ENCODE measurements around the gene NIBAN1. TPM values are rescaled to one million over a fixed set of nuclear protein-coding genes. Genes with fewer than 3 reads are reported as not detected.

Gene NIBAN1
- total RNA-seq, 1 donor from 2014 or later: 74.6 TPM

GRCh38 chr1:184990204-184990603 lies 15.9 kb upstream of the NIBAN1 start:
- Histone ChIP-seq H3K36me3 (no peaks in the 10 kb centered on the region), H3K27ac (no peak overlapping the region), H3K4me3 (no peak overlapping the region), H3K4me1 (no peaks in the 10 kb centered on the region), H3K27me3 (no peaks in the 10 kb centered on the region), H3K9me3 (peaks cover 0 to 5% of the 10 kb centered on the region in 2 donors)
- intact Hi-C loops (cut with DNase I): no loop called here
- no peak for DNase-seq (ENCODE audit: low spot score in 2 of 2)
- no peak for TF ChIP-seq CTCF (IDR thresholded peaks at IDR 0.05)

DNA sequence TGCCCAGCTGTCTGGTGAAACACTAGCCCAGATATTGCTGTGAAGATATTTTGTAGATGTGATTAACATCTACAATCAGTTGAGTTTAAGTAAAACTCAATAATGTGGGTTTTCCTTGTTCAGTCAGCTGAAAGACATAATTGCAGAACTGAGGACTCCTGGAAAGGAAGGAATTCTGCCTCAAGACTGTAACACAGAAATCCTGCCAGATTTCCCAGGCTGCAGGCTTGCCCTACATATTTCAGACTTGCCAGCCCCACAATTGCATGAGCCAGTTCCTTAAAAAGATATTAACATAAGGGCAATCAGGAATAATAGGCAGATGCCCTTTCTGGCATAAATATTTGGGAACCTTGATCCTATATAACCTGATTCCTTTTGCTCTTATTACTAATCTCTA lies 14.2 kb upstream of the NIBAN1 start:
- Histone ChIP-seq H3K4me1 (no peaks in the 10 kb centered on the region), H3K27me3 (no peaks in the 10 kb centered on the region), H3K36me3 (no peaks in the 10 kb centered on the region), H3K27ac (no peak overlapping the region), H3K4me3 (no peak overlapping the region), H3K9me3 (no peaks in the 10 kb centered on the region)
- TF ChIP-seq CTCF (IDR thresholded peaks at IDR 0.05): no peak
- intact Hi-C loops (cut with DNase I): loop anchor here (10.0 kb wide), 1 partner anchor 166 kb away; the partner anchor contains the start of genes SWT1 and TRMT1L
- DNase-seq (ENCODE audit: low spot score in 2 of 2): no peak

DNA sequence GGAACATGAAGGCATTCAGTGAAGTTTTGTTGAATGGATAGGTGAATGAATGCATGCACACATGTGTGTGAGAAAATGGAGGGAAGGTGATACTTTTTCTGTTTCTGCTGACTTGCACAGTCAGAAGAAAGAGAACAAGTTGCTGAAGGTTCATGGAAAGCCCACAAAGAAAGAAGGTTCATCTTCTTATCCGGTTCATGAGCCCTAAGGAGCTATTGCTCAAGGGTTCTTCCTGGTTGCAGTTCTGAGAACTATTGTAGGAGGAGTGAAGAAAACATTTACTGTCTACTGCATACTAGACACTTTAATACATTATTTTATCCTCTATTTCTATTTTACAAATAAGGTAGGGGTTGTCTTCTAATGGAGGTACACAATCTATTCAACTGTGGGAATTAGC lies 13.4 kb upstream of the NIBAN1 start:
- no peaks in the 10 kb centered on the region for H3K9me3 ChIP-seq
- TF ChIP-seq CTCF (IDR thresholded peaks at IDR 0.05): no peak
- intact Hi-C loops (cut with DNase I): loop anchor here (10.0 kb wide), 1 partner anchor 167 kb away; the partner anchor contains the start of genes SWT1 and TRMT1L

DNA sequence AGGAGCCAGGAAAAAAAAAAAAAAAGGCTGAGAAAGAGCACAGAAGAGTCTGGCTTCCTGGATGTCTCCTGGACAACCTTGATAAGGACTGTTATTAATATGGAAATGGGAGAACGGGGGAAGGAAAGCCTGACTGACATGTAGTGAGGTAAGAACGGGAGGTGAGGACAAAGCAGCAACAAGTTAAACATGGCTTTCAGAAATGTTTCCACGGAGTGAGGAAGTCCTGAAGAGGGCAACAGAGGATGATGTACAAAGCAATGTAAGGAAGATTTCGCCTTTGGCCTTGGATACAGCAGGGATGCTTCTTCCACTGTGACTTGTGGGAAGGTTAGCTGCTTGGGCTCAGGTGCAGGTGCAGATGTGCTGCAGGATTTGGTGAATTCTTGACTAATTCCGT lies 11.9 kb upstream of the NIBAN1 start:
- no peak overlapping the region for H3K27ac ChIP-seq
- intact Hi-C loops (cut with DNase I): loop anchor here (10.0 kb wide), 1 partner anchor 169 kb away; the partner anchor contains the start of genes SWT1 and TRMT1L
- no peaks in the 10 kb centered on the region for H3K9me3 ChIP-seq
- H3K4me3 ChIP-seq: no peak overlapping the region
- no peak for DNase-seq (ENCODE audit: low spot score in 2 of 2)
- no peaks in the 10 kb centered on the region for H3K4me1 ChIP-seq
- no peak for TF ChIP-seq CTCF (IDR thresholded peaks at IDR 0.05)
- no peaks in the 10 kb centered on the region for H3K36me3 ChIP-seq
- no peaks in the 10 kb centered on the region for H3K27me3 ChIP-seq

More for the DNA sequence above, 13.4 kb upstream of the NIBAN1 start:
- Histone ChIP-seq H3K27ac (no peak overlapping the region), H3K27me3 (no peaks in the 10 kb centered on the region), H3K4me3 (no peak overlapping the region), H3K36me3 (no peaks in the 10 kb centered on the region), H3K4me1 (no peaks in the 10 kb centered on the region)
- DNase-seq (ENCODE audit: low spot score in 2 of 2): no peak

GRCh38 chr1:184982002-184982954 lies 8.0 kb upstream of the NIBAN1 start:
- TF ChIP-seq CTCF (IDR thresholded peaks at IDR 0.05): peak; percentile 78 to 94 (median 92)
- intact Hi-C loops (cut with DNase I): loop anchor here (1.0 to 10.0 kb wide), 3 partner anchors 173 to 227 kb away; partner anchors contain the start of genes EDEM3, SWT1 and TRMT1L
- H3K4me1 ChIP-seq: no peaks in the 10 kb centered on the region
- H3K9me3 ChIP-seq: no peaks in the 10 kb centered on the region
- no peak overlapping the region for H3K27ac ChIP-seq
- no peaks in the 10 kb centered on the region for H3K27me3 ChIP-seq
- DNase-seq (ENCODE audit: low spot score in 2 of 2): peak in 1 of 2 donors; percentile 89
- no peaks in the 10 kb centered on the region for H3K36me3 ChIP-seq
- H3K4me3 ChIP-seq: no peak overlapping the region

All from ascending aorta (tissue), 2 donors.